Smooth muscle cell (in vitro differentiated cells): Measurements from ENCODE around the gene TMEM116. TPM values are rescaled to one million over a fixed set of nuclear protein-coding genes. Genes with fewer than 3 reads are reported as not detected.
"Not testable (repeated sequence)": the region's sequence is repeated elsewhere in the genome, so short reads cannot be mapped to it uniquely, and the experiment has no call there.

ENCODE experiments used
- DNase-seq: peaks from one replicate; lab custom pipeline; 2025; ENCODE audit not compliant: unreplicated experiment; lab: John Stamatoyannopoulos, UW
- H2AFZ ChIP-seq: fragments of 200-600 bp; sonication (generic); 2 replicates; pipeline ENCODE4 v1.6.0; 2016; ENCODE audit warnings: antibody characterized with exemption, low read depth, mild to moderate bottlenecking
- H3F3A ChIP-seq: fragments of 200-600 bp; sonication (generic); 2 replicates; pipeline ENCODE4 v1.6.0; 2017; ENCODE audit warnings: antibody characterized with exemption, low read depth
- H3K27ac ChIP-seq: fragments of 200-600 bp; sonication (generic); 2 replicates; pipeline ENCODE4 v1.5.1; 2016; ENCODE audit warnings: low read depth, mild to moderate bottlenecking
- H3K27me3 ChIP-seq: fragments of 200-600 bp; sonication (generic); 2 replicates; pipeline ENCODE4 v1.6.1; 2016; ENCODE audit warnings: low read depth, mild to moderate bottlenecking
- H3K36me3 ChIP-seq: fragments of 200-600 bp; sonication (generic); 2 replicates; pipeline ENCODE4 v1.5.1; 2016; ENCODE audit warnings: low read depth
- H3K4me1 ChIP-seq: fragments of 200-600 bp; sonication (generic); 2 replicates; pipeline ENCODE4 v1.5.1; 2016; ENCODE audit warnings: low read depth
- H3K4me2 ChIP-seq: fragments of 200-600 bp; sonication (generic); 2 replicates; pipeline ENCODE4 v1.6.0; 2016; ENCODE audit warnings: mild to moderate bottlenecking
- H3K4me3 ChIP-seq: fragments of 200-600 bp; sonication (generic); 2 replicates; pipeline ENCODE4 v1.5.1; 2016; ENCODE audit warnings: mild to moderate bottlenecking
- H3K79me2 ChIP-seq: fragments of 200-600 bp; sonication (generic); 2 replicates; pipeline ENCODE4 v1.6.0; 2016; ENCODE audit warnings: low read depth, mild to moderate bottlenecking
- H3K9ac ChIP-seq: fragments of 200-600 bp; sonication (generic); 2 replicates; pipeline ENCODE4 v1.6.0; 2016; ENCODE audit warnings: low read depth
- H3K9me3 ChIP-seq: fragments of 200-600 bp; sonication (generic); replicated peaks from 2 replicates; pipeline ENCODE4 v1.5.1; 2016; ENCODE audit warnings: low read depth
- H4K20me1 ChIP-seq: fragments of 200-600 bp; sonication (generic); 2 replicates; pipeline ENCODE4 v1.6.0; 2016; ENCODE audit warnings: low read depth
- WGBS: methylation state at CpG from one replicate; pipeline ENCODE4 v1.1.7; 2016; ENCODE audit warnings: low lambda C conversion rate; 5-methylcytosine and 5-hydroxymethylcytosine counted together
- polyA plus RNA-seq: library from polyadenylated mRNA; unstranded; fragments of >200 nt; fragmentation: Nextera tagmentation; extraction: Ambion mirVana; gene quantifications from 2 replicates; pipeline ENCODE4 v1.2.1, GENCODE V29; 2016
- total RNA-seq: library from RNA; depleted of rRNA; stranded (reverse); fragments of >200 nt; gene quantifications from 2 replicates; pipeline ENCODE4 v1.2.3, GENCODE V29; 2014
- TF ChIP-seq, protein P1 (sequence below): fragments of 200-600 bp; sonication (generic); IDR thresholded peaks from 2 replicates; pipeline ENCODE4 v1.5.1; 2017; ENCODE audit warnings: borderline replicate concordance, mild to moderate bottlenecking, antibody characterized with exemption; ENCODE audit not compliant: insufficient read depth, poor library complexity, severe bottlenecking

Gene TMEM116
- total and polyA plus RNA-seq, 2 experiments from 2014 or later = 5.7 to 9.7 TPM

DNA sequence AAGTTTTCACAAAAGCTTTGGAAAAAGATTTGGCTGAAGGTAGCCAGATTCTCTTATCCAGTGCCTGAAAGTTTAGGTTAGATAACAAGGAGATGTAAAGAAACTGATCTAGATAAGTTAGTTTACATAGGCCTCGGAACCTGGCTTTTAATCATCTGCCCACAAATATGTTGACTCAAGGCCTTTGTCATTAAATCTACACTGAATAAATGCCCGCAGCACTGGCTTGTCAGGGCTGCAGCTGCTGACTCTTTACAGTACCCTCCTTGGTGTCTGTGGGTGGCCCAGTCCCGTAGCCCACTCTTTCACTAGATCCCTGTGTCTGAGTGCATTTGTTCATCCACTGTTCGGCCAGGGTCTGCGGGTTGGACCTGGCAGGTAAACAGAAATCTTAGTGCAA is 58.0 kb downstream of the TMEM116 start:
- no peaks in the 10 kb centered on the region for H4K20me1 ChIP-seq
- no peak overlapping the region for H3K4me2 ChIP-seq
- H3K9ac ChIP-seq = no peak overlapping the region
- H3K9me3 ChIP-seq = no peaks in the 10 kb centered on the region
- no peaks in the 10 kb centered on the region for H3K4me1 ChIP-seq
- 95% methylated on average over 5 of the region's 5 CpGs for WGBS
- no peaks in the 10 kb centered on the region for H3K36me3 ChIP-seq
- no peaks in the 10 kb centered on the region for H3K27me3 ChIP-seq
- H3K79me2 ChIP-seq = no peaks in the 10 kb centered on the region
- TF ChIP-seq, protein P1, sequence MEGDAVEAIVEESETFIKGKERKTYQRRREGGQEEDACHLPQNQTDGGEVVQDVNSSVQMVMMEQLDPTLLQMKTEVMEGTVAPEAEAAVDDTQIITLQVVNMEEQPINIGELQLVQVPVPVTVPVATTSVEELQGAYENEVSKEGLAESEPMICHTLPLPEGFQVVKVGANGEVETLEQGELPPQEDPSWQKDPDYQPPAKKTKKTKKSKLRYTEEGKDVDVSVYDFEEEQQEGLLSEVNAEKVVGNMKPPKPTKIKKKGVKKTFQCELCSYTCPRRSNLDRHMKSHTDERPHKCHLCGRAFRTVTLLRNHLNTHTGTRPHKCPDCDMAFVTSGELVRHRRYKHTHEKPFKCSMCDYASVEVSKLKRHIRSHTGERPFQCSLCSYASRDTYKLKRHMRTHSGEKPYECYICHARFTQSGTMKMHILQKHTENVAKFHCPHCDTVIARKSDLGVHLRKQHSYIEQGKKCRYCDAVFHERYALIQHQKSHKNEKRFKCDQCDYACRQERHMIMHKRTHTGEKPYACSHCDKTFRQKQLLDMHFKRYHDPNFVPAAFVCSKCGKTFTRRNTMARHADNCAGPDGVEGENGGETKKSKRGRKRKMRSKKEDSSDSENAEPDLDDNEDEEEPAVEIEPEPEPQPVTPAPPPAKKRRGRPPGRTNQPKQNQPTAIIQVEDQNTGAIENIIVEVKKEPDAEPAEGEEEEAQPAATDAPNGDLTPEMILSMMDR = no peak
- no peak overlapping the region for H3K4me3 ChIP-seq
- H3F3A ChIP-seq = no peaks in the 10 kb centered on the region
- H2AFZ ChIP-seq = no peak overlapping the region
- DNase-seq = no peak
- H3K27ac ChIP-seq = no peak overlapping the region

DNA sequence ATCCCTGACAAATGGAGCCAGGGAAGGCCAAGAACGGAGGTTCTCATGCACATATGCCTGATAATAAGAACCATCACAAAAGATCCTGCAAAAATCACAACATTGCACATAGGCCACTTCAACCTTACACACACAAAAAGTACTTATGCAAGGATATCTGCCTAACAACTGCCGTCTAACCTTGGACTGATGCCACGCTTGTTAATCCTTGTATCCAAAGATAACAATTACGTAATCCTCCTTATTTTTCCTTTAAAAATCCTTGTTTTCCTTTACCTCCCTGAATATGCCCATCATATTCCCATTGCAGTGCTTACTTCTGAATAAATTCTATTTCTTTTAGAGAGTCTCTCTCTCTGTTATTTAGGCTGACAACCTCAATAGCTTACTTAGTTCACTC is 59.5 kb downstream of the TMEM116 start:
- Histone ChIP-seq H3K4me2 (no peak overlapping the region), H3K9me3 (no peaks in the 10 kb centered on the region), H4K20me1 (no peaks in the 10 kb centered on the region), H3K9ac (no peak overlapping the region), H3K4me3 (no peak overlapping the region), H3F3A (no peaks in the 10 kb centered on the region), H3K79me2 (no peaks in the 10 kb centered on the region), H3K4me1 (no peaks in the 10 kb centered on the region), H3K36me3 (no peaks in the 10 kb centered on the region), H2AFZ (no peak overlapping the region), H3K27ac (no peak overlapping the region), H3K27me3 (no peaks in the 10 kb centered on the region)
- 88% methylated on average over 4 of the region's 4 CpGs for WGBS
- no peak for DNase-seq
- TF ChIP-seq, protein P1 = no peak

DNA sequence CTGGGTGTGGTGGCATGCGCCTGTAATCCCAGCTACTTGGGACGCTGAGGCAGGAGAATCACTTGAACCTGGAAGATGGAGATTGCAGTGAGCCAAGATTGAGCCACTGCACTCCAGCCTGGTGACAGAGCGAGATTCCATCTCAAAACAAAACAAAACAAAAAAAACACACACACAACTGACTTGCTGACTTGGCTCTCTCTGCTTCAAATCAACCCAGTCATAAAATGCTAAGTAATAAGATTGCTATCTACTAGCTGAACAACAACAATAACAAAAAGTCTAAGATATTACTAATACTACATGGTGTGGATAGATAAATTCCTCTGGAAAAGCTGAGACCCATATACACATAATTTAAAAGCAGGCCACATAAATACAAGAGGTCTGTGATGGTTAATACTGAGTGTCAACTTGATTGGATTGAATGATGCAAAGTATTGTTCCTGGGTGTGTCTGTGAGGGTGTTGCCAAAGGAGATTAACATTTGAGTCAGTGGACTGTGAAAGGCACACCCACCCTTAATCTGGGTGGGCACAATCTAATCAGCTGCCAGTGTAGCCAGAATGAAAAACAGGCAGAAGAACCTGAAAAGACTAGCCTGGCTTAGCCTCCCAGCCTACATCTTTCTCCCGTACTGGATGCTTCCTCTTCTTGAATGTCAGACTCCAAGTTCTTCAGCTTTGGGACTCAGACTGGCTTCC is 60.7 kb downstream of the TMEM116 start:
- not testable (repeated sequence) for H3K27ac ChIP-seq, H3K27me3 ChIP-seq, H2AFZ ChIP-seq, DNase-seq, H3K9ac ChIP-seq, H3K4me3 ChIP-seq, H3K9me3 ChIP-seq, H3K4me1 ChIP-seq, H3K79me2 ChIP-seq, H3F3A ChIP-seq, H3K4me2 ChIP-seq, H4K20me1 ChIP-seq, H3K36me3 ChIP-seq
- 93% methylated on average over 4 of the region's 4 CpGs for WGBS

DNA sequence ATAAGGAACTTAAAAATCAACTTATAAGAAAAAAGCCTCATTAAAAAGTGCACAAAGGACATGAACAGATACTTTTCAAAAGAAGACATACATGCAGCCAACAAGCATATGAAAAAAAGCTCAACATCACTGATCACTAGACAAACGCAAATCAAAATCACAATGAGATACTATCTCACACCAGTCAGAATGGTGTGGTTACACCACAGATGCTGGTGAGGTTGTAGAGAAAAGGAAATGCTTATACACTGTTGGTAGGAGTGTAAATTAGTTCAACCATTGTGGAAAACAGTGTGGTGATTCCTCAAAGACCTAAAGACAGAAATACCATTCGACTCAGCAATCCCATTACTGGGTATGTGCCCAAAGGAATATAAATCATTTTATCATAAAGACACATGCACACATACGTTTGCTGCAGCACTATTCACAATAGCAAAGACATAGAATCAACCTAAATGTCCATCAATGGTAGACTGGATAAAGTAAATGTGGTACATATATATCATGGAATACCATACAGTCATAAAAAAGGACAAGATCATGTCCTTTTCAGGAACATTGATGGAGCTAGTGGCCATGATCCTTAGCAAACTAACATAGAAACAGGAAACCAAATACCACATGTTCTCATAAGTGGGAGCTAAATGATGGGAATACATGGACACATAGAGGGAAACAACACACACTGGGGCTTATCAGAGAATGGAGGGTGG is 61.8 kb downstream of the TMEM116 start:
- H3K4me2 ChIP-seq, H3K36me3 ChIP-seq, H2AFZ ChIP-seq, DNase-seq, H3K27ac ChIP-seq, H3K9ac ChIP-seq, H4K20me1 ChIP-seq, H3K9me3 ChIP-seq, H3K27me3 ChIP-seq, H3K4me1 ChIP-seq, H3K4me3 ChIP-seq, H3K79me2 ChIP-seq, H3F3A ChIP-seq: not testable (repeated sequence)
- 92% methylated on average over 3 of the region's 3 CpGs for WGBS
